ENCODE measurements around the gene MBD3L4.
A peak's percentile ranks its signal among the peaks of the same experiment; 100 is the strongest.
"Not testable (repeated sequence)": the region's sequence is repeated elsewhere in the genome, so short reads cannot be mapped to it uniquely, and the experiment has no call there.

MBD3L4 gene

GRCh38 chr19:7040079-7040478 is at the start of gene MBD3L4:
MBD3L4 (minus strand) TSS chr19:7040179; CDS start chr19:7040144, 35 bp downstream.
- DNase-seq = not testable (repeated sequence)

- DNase-seq = no peak
These were observed 49.0 kb upstream of the MBD3L4 start for GRCh38 chr19:7088999-7089398.

GRCh38 chr19:7083076-7083956 is 43.3 kb upstream of the MBD3L4 start:
- peak; percentile 16 for DNase-seq

GRCh38 chr19:7078008-7078407 is 38.0 kb upstream of the MBD3L4 start:
- DNase-seq = no peak

- DNase-seq = no peak
These were observed 36.2 kb upstream of the MBD3L4 start for GRCh38 chr19:7076151-7076550.

GRCh38 chr19:7074705-7075282 is 34.8 kb upstream of the MBD3L4 start:
- no peak for DNase-seq

- no peak for DNase-seq
These were observed 32.6 kb upstream of the MBD3L4 start for GRCh38 chr19:7072541-7072940.

- DNase-seq = no peak
These were observed 29.9 kb upstream of the MBD3L4 start for GRCh38 chr19:7069904-7070226.

GRCh38 chr19:7069042-7069903 is 29.3 kb upstream of the MBD3L4 start, which contains the start of gene ZNF557:
ZNF557 (plus strand) TSS chr19:7069703; CDS start chr19:7075075, 5,372 bp downstream.
- peak; percentile 96 for DNase-seq

- DNase-seq = no peak
These were observed 28.6 kb upstream of the MBD3L4 start for GRCh38 chr19:7068599-7068998.

- DNase-seq = no peak
These were observed 27.7 kb upstream of the MBD3L4 start for GRCh38 chr19:7067716-7068115.

GRCh38 chr19:7067122-7067521 is 27.1 kb upstream of the MBD3L4 start:
- DNase-seq = peak; percentile 43

- DNase-seq = no peak
These were observed 23.9 kb upstream of the MBD3L4 start for GRCh38 chr19:7063764-7064418.

- DNase-seq = no peak
These were observed 23.4 kb upstream of the MBD3L4 start for GRCh38 chr19:7063339-7063738.

GRCh38 chr19:7059977-7060376 is 20.0 kb upstream of the MBD3L4 start:
- not testable (repeated sequence) for DNase-seq

- not testable (repeated sequence) for DNase-seq
These were observed 18.6 kb upstream of the MBD3L4 start, which contains the start of gene MBD3L3 for GRCh38 chr19:7058576-7058975. MBD3L3 (minus strand) TSS chr19:7058676; CDS start chr19:7058605, 71 bp downstream.

- not testable (repeated sequence) for DNase-seq
These were observed 16.4 kb upstream of the MBD3L4 start for GRCh38 chr19:7056371-7056770.

GRCh38 chr19:7055679-7056078 is 15.7 kb upstream of the MBD3L4 start:
- not testable (repeated sequence) for DNase-seq

- not testable (repeated sequence) for DNase-seq
These were observed 14.8 kb upstream of the MBD3L4 start for GRCh38 chr19:7054635-7055368.

- DNase-seq = not testable (repeated sequence)
These were observed 12.9 kb upstream of the MBD3L4 start for GRCh38 chr19:7052896-7053295.

- not testable (repeated sequence) for DNase-seq
These were observed 11.4 kb upstream of the MBD3L4 start for GRCh38 chr19:7051421-7051820.

GRCh38 chr19:7049021-7049420 is 9.0 kb upstream of the MBD3L4 start, which contains the start of gene MBD3L2:
MBD3L2 (plus strand) TSS chr19:7049321; CDS start chr19:7049374, 53 bp downstream.
- not testable (repeated sequence) for DNase-seq

Measured in hematopoietic multipotent progenitor cell treated with erythropoietin and hydrocortisone succinate and interleukin-3 and kit ligand, for 8 days (in vitro differentiated cells).